PC-3 (cell line): Measurements from ENCODE around the gene CNP.

Source experiments
- EZH2 ChIP-seq: fragments of 300-600 bp; sonication (generic); IDR thresholded peaks from one replicate; pipeline ENCODE4 v1.6.1; 2017; ENCODE audit warnings: antibody characterized with exemption, mild to moderate bottlenecking, low read length; ENCODE audit not compliant: unreplicated experiment
- EZH2phosphoT487 ChIP-seq: fragments of 300-600 bp; sonication (generic); IDR thresholded peaks from 2 replicates; pipeline ENCODE4 v1.6.1; 2018; ENCODE audit warnings: mild to moderate bottlenecking, antibody characterized with exemption, low read length, borderline replicate concordance
- TF ChIP-seq, protein P1 (sequence below): fragments of 300-600 bp; sonication (generic); conservative IDR thresholded peaks from 2 replicates; pipeline ENCODE4 v1.5.1; 2017; ENCODE audit warnings: antibody characterized with exemption, low read depth, mild to moderate bottlenecking, low read length

- TF ChIP-seq, protein P1, sequence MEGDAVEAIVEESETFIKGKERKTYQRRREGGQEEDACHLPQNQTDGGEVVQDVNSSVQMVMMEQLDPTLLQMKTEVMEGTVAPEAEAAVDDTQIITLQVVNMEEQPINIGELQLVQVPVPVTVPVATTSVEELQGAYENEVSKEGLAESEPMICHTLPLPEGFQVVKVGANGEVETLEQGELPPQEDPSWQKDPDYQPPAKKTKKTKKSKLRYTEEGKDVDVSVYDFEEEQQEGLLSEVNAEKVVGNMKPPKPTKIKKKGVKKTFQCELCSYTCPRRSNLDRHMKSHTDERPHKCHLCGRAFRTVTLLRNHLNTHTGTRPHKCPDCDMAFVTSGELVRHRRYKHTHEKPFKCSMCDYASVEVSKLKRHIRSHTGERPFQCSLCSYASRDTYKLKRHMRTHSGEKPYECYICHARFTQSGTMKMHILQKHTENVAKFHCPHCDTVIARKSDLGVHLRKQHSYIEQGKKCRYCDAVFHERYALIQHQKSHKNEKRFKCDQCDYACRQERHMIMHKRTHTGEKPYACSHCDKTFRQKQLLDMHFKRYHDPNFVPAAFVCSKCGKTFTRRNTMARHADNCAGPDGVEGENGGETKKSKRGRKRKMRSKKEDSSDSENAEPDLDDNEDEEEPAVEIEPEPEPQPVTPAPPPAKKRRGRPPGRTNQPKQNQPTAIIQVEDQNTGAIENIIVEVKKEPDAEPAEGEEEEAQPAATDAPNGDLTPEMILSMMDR = no peak
- TF ChIP-seq EZH2 (no peak), EZH2phosphoT487 (no peak)
Observed at GRCh38 chr17:42016411-42016831, 49.8 kb downstream of the CNP start.
